Transverse colon (tissue), 4 donors: ENCODE measurements around the gene FBXL13. TPM values are rescaled to one million over a fixed set of nuclear protein-coding genes. Genes with fewer than 3 reads are reported as not detected.
"Not testable (repeated sequence)": the region's sequence is repeated elsewhere in the genome, so short reads cannot be mapped to it uniquely, and the experiment has no call there.

ENCODE experiments used
- DNase-seq: peaks from one replicate; pipeline ENCODE4 v3.0.0-alpha.2; 2019
- H3K27ac ChIP-seq, 4 donors: fragments of 200-600 bp; sonication (generic); 2 replicates each; pipeline ENCODE4 v1.5.1; 2016 to 2018; ENCODE audit warnings: inconsistent platforms in 4 of 4
- H3K27me3 ChIP-seq: fragments of 200-600 bp; sonication (generic); 2 replicates; pipeline ENCODE4 v1.5.1; 2017; ENCODE audit warnings: inconsistent platforms
- H3K36me3 ChIP-seq, 4 donors: fragments of 200-600 bp; sonication (generic); 2 replicates each; pipeline ENCODE4 v1.5.1; 2017 to 2019; ENCODE audit warnings: inconsistent platforms in 4 of 4
- H3K4me1 ChIP-seq, 4 donors: fragments of 200-600 bp; sonication (generic); 2 replicates each; pipeline ENCODE4 v1.5.1; 2017 to 2020; ENCODE audit warnings: inconsistent platforms in 4 of 4
- H3K4me3 ChIP-seq, 4 donors: fragments of 200-600 bp; sonication (generic); 1 replicate in 1 of 4; 2 replicates in 3 of 4; pipeline versions ENCODE4 v1.5.1 to v1.6.1; 2017 to 2019; ENCODE audit warnings: inconsistent platforms in 4 of 4
- H3K9me3 ChIP-seq, 2 donors: fragments of 200-600 bp; sonication (generic); 2 replicates each; pipeline ENCODE4 v1.5.1; 2017 to 2019; ENCODE audit warnings: inconsistent platforms in 2 of 2
- CTCF ChIP-seq, 5 experiments: fragments of 200-600 bp in 3 of 5; fragments of 450-650 bp in 2 of 5; sonication (generic) in 3 of 5; IDR thresholded peaks; 1 replicate in 2 of 5; 2 replicates in 3 of 5; pipeline ENCODE4 v1.5.1; 2016 to 2017; ENCODE audit warnings: antibody characterized with exemption in 5 of 5, inconsistent platforms in 3 of 5, mild to moderate bottlenecking in 2 of 5, moderate library complexity in 1 of 5
- EP300 ChIP-seq: sonication (generic); formaldehyde crosslinking; IDR thresholded peaks from one replicate; pipeline ENCODE4 v1.6.1; 2017; ENCODE audit warnings: antibody characterized with exemption, low read depth
- POLR2A ChIP-seq: fragments of 450-650 bp; IDR thresholded peaks from one replicate; pipeline ENCODE4 v1.6.1; 2016; ENCODE audit warnings: antibody characterized with exemption, mild to moderate bottlenecking, moderate library complexity
- POLR2AphosphoS5 ChIP-seq, 3 donors: sonication (generic); formaldehyde crosslinking; IDR thresholded peaks; one replicate each; pipeline ENCODE4 v1.6.1; 2016; ENCODE audit warnings: antibody characterized with exemption in 3 of 3
- WGBS, 2 donors: methylation state at CpG; one replicate each; pipeline ENCODE4 v1.1.5; 2018; ENCODE audit warnings: low coverage in 1 of 2; 5-methylcytosine and 5-hydroxymethylcytosine counted together
- in situ Hi-C, 4 donors: fragments of 200-750 bp; cut with MboI; loops; one replicate each; pipeline versions ENCODE4 v1.15.0 to v1.15.1; 2017; ENCODE audit warnings: low sequenced_read_pairs in 3 of 4, low pct_ligation_motif_present in 1 of 4, low pct_unique_long_range_greater_than_20kb in 1 of 4
- intact Hi-C: fragments of 100-400 bp; cut with DNase I; formaldehyde crosslinking; loops from one replicate; pipeline ENCODE4 v1.15.1; 2023; ENCODE audit warnings: low total_unique reads
- total RNA-seq, 4 donors: library from RNA; depleted of rRNA; stranded (reverse); fragments of >200 nt; gene quantifications; one replicate each; pipeline ENCODE4 v1.1.0, GENCODE V29; 2016

The FBXL13 gene
- total RNA-seq, 4 donors from 2014 or later = 0.96 to 6.8 (median 1.9) TPM; not detected in 1

DNA sequence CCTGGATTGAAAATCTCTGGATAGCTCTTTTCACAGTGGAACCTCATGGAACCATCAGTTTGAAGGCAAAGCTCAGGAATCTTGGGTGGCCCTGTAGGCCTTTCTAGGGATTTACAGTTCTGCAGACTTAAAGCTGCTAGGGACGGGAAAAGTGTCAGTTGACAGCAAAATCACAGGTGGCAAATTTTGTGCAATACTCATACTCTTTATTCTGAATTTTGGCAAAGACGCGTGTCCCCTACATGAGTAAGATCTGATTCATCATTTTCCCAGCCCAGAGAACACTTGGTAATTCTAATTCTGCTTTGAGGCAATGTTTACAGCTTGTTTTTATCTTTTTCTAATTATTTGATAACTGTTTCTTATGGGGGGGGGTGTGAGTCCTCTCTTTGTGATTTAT lies 158.2 kb downstream of the FBXL13 start:
- WGBS, 2 donors = 88% methylated on average over 3 of the region's 3 CpGs; no CpG with 5 or more reads in 1 of the 2 donors
- no peak for DNase-seq
- no peaks in the 10 kb centered on the region for H3K27me3 ChIP-seq
- in situ Hi-C loops (no loop called here), intact Hi-C loops (no loop called here)
- H3K36me3 ChIP-seq = no peaks in the 10 kb centered on the region
- H3K27ac ChIP-seq = no peak overlapping the region
- no peak overlapping the region for H3K4me3 ChIP-seq
- no peak for TF ChIP-seq POLR2AphosphoS5 (IDR thresholded peaks at IDR 0.05)
- no peak for TF ChIP-seq POLR2A
- no peaks in the 10 kb centered on the region for H3K9me3 ChIP-seq
- peaks cover 0 to 3% (median 0%) of the 10 kb centered on the region in 4 donors for H3K4me1 ChIP-seq

DNA sequence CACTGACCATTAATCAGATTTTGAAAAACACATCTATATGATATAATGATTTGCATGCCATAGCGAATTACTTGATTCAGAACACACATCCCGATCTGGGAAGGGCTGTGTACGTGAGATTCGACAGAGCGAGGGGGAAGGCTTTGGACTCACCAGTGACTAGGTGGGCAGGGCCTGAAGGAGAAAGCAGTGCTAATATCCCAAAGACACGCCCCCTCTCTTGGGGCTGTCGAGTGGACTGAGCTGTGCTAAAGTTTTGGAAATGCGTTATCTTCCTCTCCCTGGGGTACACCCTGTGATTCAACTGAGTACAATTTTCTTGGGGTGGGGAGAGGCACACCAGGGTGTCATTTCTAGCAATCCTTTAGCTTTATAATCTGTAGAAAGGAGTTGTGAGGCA lies 160.0 kb downstream of the FBXL13 start:
- no peaks in the 10 kb centered on the region for H3K36me3 ChIP-seq
- no peaks in the 10 kb centered on the region for H3K27me3 ChIP-seq
- H3K4me3 ChIP-seq = no peak overlapping the region
- intact Hi-C loops = no loop called here
- in situ Hi-C loops = no loop called here
- peaks cover 0 to 3% (median 0%) of the 10 kb centered on the region in 4 donors for H3K4me1 ChIP-seq
- no peaks in the 10 kb centered on the region for H3K9me3 ChIP-seq
- H3K27ac ChIP-seq = no peak overlapping the region
- 84 to 100% methylated on average over 2 to 8 of the region's 8 CpGs for WGBS, 2 donors
- no peak for TF ChIP-seq CTCF (IDR thresholded peaks at IDR 0.05)
- no peak for TF ChIP-seq POLR2AphosphoS5 (IDR thresholded peaks at IDR 0.05)
- no peak for TF ChIP-seq POLR2A
- no peak for DNase-seq

DNA sequence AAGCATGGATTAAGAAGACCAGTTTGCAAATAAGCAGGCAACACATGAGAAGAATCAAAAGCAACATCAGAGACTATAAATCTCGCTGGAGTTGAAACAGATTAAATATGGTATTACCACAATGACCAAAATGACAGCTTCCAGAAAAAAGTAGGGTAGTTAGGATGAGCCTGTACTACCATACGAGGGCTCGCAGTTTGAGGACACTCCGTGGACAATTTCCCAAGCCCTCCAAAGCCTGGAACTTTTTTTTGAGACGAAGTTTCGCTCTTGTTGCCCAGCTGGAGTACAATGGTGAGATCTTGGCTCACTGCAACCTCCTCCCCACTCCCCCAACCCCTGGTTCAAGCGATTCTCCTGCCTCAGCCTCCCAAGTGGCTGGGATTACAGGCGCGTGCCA lies 160.8 kb downstream of the FBXL13 start:
- DNase-seq = no peak
- intact Hi-C loops (no loop called here), in situ Hi-C loops (no loop called here)
- Histone ChIP-seq H3K4me1 (peaks cover 0 to 3% (median 0%) of the 10 kb centered on the region in 4 donors), H3K9me3 (no peaks in the 10 kb centered on the region), H3K4me3 (no peak overlapping the region), H3K27me3 (no peaks in the 10 kb centered on the region), H3K36me3 (no peaks in the 10 kb centered on the region), H3K27ac (no peak overlapping the region)
- 82 to 87% methylated on average over 9 of the region's 9 CpGs for WGBS, 2 donors
- TF ChIP-seq CTCF (IDR thresholded peaks at IDR 0.05) = no peak
- TF ChIP-seq POLR2AphosphoS5 (IDR thresholded peaks at IDR 0.05) = no peak
- TF ChIP-seq POLR2A = no peak
- TF ChIP-seq EP300 = no peak

DNA sequence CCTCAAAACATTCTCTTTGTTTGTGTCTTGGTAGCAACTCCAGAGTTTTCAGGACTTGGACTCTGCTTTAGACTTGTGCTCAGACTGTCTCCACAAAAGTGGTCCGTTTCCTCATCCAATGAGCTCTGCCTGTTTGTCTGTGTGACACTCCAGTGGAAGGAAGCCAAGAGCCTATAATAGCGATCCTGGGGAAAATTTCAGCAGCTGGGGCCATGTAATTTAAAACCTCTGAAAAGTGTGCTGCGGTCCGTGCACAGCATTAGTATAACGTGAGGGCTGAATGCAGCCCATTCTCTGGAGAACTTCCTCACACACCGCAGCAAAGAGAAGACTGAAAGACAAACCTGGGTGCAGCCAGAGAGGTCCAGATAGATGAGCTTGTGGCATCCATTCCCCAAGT lies 161.9 kb downstream of the FBXL13 start, which contains the start of gene LRRC17:
Gene LRRC17 (plus strand): TSS at position 259 of the 400 bp plus-strand sequence. CDS start 20,914 bp downstream, outside the sequence.
- no peak within 1 kb of the TSS for H3K4me3 ChIP-seq
- peaks cover 0 to 3% (median 0%) of the 10 kb centered on the region in 4 donors for H3K4me1 ChIP-seq
- H3K27me3 ChIP-seq = no peaks in the 10 kb centered on the region
- H3K9me3 ChIP-seq = no peaks in the 10 kb centered on the region
- in situ Hi-C loops (no loop called here), intact Hi-C loops (no loop called here)
- 30 to 62% methylated on average over 2 to 6 of the region's 6 CpGs for WGBS, 2 donors
- H3K27ac ChIP-seq = no peak within 1 kb of the TSS
- DNase-seq = no peak
- no peaks in the 10 kb centered on the region for H3K36me3 ChIP-seq
- TF ChIP-seq POLR2AphosphoS5 (IDR thresholded peaks at IDR 0.05) = no peak
- no peak for TF ChIP-seq POLR2A
- TF ChIP-seq EP300 = no peak
- TF ChIP-seq CTCF (IDR thresholded peaks at IDR 0.05) = no peak

- no peak for TF ChIP-seq POLR2A
- TF ChIP-seq EP300 = no peak
- no peak for TF ChIP-seq CTCF (IDR thresholded peaks at IDR 0.05)
- no peak for TF ChIP-seq POLR2AphosphoS5 (IDR thresholded peaks at IDR 0.05)
- no peak overlapping the region for H3K4me3 ChIP-seq
- intact Hi-C loops (no loop called here), in situ Hi-C loops (no loop called here)
- H3K27me3 ChIP-seq = no peaks in the 10 kb centered on the region
- DNase-seq = no peak
- H3K4me1 ChIP-seq = peaks cover 0 to 3% (median 0%) of the 10 kb centered on the region in 4 donors
- no peaks in the 10 kb centered on the region for H3K36me3 ChIP-seq
- H3K9me3 ChIP-seq = no peaks in the 10 kb centered on the region
- H3K27ac ChIP-seq = no peak overlapping the region
These were observed 165.9 kb downstream of the FBXL13 start for GRCh38 chr7:102908676-102909075.

DNA sequence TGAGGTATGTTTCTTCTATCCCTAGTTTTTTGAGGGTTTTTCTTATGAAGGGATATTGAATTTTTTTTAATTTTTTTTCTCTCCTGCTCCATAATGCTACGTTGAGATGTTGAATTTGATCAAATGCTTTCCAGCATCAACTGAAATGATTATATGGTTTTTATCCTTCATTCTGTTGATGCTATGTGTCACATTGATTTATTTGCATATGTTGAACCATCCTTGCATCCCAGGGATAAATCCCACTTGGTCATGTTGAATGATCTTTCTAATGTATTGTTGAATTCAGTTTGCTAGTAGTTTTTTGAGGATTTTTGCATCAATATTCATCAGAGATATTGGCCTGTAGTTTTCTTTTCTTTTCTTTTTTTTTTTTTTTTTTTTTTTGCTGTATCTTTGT lies 171.0 kb downstream of the FBXL13 start:
- H3K4me3 ChIP-seq, H3K27me3 ChIP-seq, in situ Hi-C loops, intact Hi-C loops, H3K27ac ChIP-seq, H3K4me1 ChIP-seq, DNase-seq, H3K9me3 ChIP-seq, H3K36me3 ChIP-seq: not testable (repeated sequence)
- 91% methylated on average over 1 of the region's 1 CpG; no CpG with 5 or more reads in 1 of the 2 donors for WGBS, 2 donors

DNA sequence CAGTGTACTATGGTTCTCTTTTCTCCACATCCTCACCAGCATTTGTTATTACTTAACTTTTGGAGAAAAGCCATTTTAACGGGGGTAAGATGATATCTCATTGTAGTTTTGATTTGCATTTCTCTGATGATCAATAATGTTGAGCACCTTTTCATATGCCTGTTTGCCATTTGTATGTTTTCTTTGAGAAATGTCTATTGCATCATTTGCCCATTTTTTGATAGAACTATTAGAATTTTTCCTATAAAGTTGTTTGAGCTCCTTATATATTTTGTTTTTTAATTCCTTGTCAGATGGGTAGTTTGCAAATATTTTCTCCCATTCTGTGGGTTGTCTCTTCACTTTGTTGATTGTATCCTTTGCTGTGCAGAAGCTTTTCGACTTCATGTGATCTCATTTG lies 172.5 kb downstream of the FBXL13 start:
- H3K9me3 ChIP-seq, in situ Hi-C loops, H3K27me3 ChIP-seq, H3K36me3 ChIP-seq, H3K4me1 ChIP-seq, H3K27ac ChIP-seq, DNase-seq, intact Hi-C loops, H3K4me3 ChIP-seq: not testable (repeated sequence)
- WGBS, 2 donors = 71 to 74% methylated on average over 1 to 2 of the region's 2 CpGs
